Hippocampal formation (tissue), 2 donors: ENCODE measurements around the gene OTOF.

ENCODE experiments used
- DNase-seq, 2 donors: peaks; one replicate each; lab custom pipeline; 2025; lab: John Stamatoyannopoulos, UW

The OTOF gene

GRCh38 chr2:26500406-26500805, 22.5 kb upstream of the OTOF start:
- no peak for DNase-seq

DNA sequence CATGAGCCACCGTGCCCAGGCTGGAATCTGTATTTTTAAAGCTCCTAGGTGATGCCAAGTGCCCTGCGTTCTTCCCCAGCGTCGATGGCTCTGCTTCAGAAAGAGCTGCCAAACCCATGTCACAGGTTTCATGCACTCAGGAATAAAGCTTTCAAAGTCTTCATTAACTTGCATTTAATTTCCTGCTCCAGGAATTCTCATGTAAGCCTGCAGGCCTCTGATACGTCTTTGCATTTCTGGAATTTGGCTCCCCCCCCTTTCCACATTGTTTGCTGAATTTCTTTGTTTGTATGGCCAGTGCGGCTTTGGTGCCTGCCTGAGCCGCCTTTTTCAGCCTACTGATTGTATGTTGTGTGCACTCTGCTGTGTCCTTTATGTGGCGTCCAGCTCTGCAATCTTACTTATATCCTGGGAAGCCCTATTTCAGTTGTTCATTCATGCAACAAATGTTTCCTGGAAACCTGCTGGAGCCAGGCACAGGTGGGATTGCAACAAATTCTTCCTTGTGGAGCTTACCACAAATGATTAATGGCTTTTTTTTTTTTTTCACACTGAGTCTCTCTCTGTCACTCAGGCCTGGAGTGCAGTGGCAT, 17.9 kb upstream of the OTOF start:
- DNase-seq, result no peak

DNA sequence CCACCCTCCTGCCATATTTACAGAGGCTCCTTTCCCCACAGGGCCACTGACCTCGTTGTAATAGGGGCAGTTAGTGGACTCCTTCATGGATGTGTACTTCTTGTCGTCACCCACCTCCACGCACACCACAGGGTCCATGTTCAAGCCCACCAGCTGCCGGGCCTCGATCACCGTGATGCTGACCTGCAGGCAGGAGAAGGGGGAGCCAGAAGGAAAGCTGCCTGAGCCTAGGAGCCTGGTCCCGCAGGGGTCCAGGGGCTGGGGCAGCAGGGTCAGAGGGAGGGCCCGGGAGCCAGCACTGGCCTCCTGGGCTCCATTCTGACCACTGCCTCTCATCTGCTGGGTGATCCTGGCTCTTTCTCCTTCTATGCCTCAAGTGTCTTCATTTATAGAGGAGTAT, 17.0 kb upstream of the OTOF start:
- DNase-seq, result no peak

DNA sequence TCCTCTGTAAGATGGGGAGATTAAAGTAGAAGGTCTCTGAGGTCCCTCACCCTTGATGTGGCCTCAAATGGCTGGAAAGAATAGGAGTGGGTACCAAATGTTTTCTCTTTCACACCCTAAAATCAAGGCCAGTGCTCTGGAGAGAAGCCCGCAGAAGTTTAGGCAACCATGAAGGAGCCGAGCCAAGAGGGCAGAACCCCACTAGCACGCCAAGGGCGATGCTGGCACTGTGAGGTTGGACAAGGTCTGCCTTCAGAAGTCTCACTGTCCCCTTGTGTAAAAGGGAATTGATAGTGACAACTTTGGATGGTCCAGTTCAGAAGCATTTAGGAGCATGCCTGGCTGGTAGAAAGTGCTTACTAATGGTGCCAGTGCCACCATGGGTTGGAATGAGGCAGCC, 16.3 kb upstream of the OTOF start:
- DNase-seq, result no peak

DNA sequence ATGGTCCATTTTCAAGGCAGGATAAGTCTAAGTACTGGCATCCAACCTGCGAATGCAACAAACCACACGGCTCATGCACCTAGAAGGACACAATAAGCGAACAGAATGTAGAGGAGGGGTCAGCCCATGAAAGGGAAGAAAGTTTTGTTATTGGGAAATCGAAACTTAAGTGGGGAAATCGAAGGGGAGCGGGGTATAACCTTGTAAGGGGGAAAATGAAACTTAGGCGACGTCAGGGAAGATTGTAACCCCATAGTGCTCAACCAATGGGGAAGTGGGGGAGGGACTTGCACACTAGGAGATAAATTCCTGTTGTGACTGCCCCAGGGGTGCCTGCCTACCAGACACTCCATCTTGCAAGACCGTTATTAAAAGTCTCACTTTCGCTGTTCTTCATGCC, 15.6 kb upstream of the OTOF start:
- no peak for DNase-seq

GRCh38 chr2:26492749-26493515, 15.0 kb upstream of the OTOF start:
- no peak for DNase-seq

DNA sequence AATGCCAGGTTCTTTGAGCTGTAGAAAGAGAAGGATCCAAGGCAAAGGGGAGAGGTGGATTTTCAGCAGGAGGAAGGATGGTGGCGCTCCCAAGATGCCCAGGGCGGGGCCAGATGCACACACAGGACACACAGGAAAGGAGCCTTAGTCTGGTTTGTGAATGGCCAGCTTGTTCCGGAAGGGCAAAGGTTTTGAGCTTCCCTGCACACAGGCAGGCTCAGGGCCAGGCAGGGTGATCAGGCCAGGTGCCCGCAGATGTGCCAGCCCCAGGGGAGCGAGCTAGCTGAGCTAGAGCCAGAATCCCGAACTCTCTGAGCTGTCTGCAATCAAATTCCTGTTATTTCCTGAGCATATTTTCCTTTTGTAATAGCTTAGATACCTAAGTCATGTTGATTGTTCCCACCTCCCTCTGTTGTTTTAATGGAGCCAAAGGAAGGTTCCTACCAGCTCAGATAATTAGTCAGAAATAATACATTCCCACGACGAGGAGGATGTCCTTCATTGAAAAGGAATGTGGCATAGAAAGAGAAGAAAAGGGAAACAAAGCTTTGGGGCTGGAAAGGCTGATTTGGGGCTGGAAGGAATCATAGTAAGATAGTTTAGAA, 13.7 kb upstream of the OTOF start:
- no peak for DNase-seq

DNA sequence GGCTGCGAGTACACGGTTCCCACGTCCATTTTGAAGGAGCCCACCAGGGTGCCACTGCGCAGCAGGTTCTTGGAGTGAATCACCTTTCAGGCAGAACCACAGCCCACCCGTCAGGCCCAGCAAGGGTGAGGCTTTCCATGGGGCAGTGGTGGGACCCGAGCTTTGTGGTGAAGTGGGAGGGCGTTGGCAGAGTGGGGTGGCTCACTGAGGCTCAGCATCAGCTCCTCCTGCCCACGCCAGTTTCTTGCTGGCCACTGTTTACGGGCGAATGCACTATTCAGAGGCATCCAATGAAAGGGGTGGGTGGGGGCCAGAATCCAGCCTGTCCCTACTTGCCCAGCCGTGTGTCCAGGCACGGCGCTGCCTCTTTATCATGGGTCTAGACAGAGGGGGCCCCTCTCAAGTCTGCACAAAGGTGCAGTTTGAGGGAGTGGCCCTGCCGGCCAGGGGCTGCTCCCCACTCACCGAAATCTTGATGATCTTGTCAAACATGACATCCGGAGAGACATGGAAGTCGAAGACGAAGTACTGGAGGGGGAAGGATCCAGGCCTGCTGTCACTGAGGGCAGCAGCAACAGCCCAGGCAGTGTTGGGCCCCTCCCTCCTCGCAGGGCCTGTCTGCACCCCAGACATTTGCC, 11.4 kb upstream of the OTOF start:
- DNase-seq, result no peak

GRCh38 chr2:26488463-26489212, 10.7 kb upstream of the OTOF start:
- DNase-seq, result peak in 1 of 2 donors; percentile 9

DNA sequence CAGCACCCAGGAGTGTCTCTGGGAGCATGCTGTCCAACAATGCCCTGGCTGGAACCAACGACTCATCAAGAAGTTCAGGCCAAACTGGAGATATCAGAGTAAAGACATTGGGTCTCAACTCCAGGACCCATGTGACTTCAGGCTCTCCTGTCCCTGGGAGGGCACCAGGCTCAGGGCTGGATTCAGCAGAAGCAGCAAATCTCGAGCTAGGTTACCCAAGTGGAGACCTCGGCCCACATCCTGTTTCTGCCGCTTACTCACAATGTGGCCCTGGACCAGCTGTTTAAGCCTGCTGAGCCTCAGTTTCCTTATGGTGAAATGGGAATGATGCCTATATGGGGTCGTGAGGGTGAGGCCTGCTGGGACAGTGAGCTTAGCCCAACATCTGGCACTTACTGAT, 9.3 kb upstream of the OTOF start:
- no peak for DNase-seq

DNA sequence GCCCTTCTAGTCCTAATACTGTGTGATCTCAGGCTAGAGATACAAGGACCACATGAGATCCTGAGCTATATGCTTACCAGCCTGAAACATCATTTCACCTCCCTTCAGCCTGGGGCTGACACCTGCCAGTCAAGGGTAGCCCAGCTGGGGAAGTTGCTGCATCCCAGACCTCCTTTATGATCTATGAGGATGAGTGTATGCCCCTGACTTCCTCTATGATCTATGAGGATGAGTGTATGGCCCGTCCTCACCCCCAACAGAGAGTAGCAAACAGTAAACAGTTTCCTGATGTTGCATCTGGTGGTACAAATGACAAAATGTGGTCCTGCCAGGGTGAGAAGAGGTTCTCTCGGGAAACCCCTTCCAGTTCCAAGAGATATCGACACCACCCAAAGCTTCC, 8.9 kb upstream of the OTOF start:
- DNase-seq, result no peak

GRCh38 chr2:26485725-26486418, 7.9 kb upstream of the OTOF start:
- DNase-seq, result no peak

DNA sequence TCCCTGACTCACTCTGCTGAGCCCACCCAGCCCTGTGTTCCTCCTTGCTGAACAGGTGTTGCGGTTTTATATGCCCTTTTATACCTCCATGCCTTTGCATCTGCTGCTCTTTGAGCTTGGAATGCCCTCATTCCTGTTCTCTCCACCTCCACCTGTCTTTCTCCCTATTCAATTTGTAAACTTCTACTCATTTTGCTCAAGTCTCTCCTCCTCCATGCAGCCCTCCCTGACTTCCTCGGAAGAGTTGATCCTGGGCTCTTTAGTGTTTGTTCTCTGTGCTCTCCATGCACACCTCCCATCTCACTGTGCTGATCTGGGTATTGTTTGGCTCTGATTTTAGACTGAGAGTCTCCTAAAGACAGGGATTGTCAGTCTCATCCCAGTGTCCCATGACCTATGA, 7.2 kb upstream of the OTOF start:
- no peak for DNase-seq

DNA sequence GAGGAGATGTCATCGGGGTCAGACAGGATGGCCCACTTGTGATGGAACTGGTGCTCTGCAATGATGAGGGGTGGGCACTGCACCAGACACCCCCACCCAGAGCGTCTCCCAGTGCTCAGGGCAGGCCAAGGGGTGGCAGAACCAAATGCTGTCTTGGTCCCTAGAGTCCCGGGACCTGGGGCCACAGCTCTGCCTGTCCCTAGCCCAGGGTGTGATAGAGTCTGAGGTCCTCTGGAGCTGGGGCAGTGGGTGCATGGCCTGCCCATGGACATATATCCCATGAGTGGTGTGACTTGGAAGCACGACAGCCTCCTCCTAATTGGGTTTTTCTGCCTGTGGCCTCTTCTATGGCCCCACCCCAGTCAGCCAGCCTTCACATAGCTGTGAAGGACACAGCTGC, 6.7 kb upstream of the OTOF start:
- no peak for DNase-seq

DNA sequence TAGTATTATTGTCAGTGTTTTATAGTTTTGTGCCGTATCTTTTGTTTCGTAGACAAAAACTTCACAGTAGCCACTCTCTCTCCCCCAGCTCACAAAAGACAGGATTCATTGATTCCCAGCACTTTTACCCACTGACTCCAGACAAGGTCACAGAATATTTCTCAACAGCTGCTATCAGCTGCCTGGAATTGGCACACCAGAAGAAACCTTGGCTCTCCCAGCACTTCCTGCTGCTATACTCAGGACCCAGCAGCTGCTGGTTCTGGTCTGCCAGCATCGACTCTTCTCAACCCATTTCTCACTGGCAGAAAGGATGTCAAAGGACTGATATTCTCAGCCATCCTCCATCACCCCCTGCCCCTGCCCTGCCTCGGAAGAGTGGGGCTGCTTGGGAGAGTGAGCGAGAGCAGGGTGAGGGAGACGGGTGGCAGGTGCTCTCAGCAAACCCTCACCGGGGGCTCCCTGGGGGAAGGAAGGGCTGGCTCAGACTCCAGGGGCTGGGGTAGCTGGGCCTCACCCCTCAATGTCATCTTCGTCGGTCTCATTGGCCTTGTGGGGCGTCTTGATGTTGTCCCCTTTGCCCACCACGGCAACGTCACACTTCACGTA, 6.1 kb upstream of the OTOF start:
- no peak for DNase-seq

DNA sequence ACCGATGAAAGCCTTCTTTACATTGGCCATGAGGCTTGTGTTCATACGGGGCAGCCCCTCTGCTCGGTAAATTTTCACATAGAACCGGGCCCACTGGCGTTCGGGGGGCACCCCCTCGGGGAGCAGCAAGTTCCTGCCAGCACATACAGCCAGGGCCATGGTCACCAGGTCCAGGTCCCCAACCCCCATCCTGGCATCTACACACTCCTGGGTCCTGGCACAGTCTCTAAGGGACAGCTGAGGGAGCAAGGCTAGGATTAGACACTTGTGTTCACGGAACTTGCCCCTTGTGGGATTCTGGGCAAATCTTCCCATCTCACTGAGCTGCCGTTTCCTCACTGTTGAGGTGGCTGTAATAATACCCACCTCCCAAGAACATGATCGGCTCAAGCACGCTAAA, 5.6 kb upstream of the OTOF start:
- DNase-seq, result no peak

GRCh38 chr2:26483027-26483326, 5.1 kb upstream of the OTOF start:
- DNase-seq, result no peak

GRCh38 chr2:26482211-26483026, 4.5 kb upstream of the OTOF start:
- DNase-seq, result no peak

GRCh38 chr2:26481706-26482105, 3.8 kb upstream of the OTOF start:
- DNase-seq, result no peak

GRCh38 chr2:26480566-26481423, 2.9 kb upstream of the OTOF start:
- no peak for DNase-seq
